ENCODE measurements around the gene DKK3.

The DKK3 gene

GRCh38 chr11:11980841-11981308 lies 27.6 kb downstream of the DKK3 start:
- no peak for DNase-seq

- DNase-seq = no peak
Measured at GRCh38 chr11:11980200-11980599, 28.2 kb downstream of the DKK3 start.

- DNase-seq = no peak
Measured at GRCh38 chr11:11979488-11980117, 28.8 kb downstream of the DKK3 start.

GRCh38 chr11:11978792-11979487 lies 29.5 kb downstream of the DKK3 start:
- no peak for DNase-seq

GRCh38 chr11:11978098-11978637 lies 30.3 kb downstream of the DKK3 start:
- no peak for DNase-seq

GRCh38 chr11:11977206-11977938 lies 31.1 kb downstream of the DKK3 start:
- DNase-seq = no peak

- DNase-seq = no peak
Measured at GRCh38 chr11:11976481-11977127, 31.8 kb downstream of the DKK3 start.

GRCh38 chr11:11975201-11976092 lies 33.0 kb downstream of the DKK3 start:
- no peak for DNase-seq

GRCh38 chr11:11973866-11974265 lies 34.6 kb downstream of the DKK3 start:
- no peak for DNase-seq

GRCh38 chr11:11973361-11973800 lies 35.0 kb downstream of the DKK3 start:
- no peak for DNase-seq

GRCh38 chr11:11972730-11973341 lies 35.6 kb downstream of the DKK3 start:
- DNase-seq = no peak

GRCh38 chr11:11971906-11972547 lies 36.4 kb downstream of the DKK3 start:
- DNase-seq = no peak

- DNase-seq = no peak
Measured at GRCh38 chr11:11970556-11970955, 37.9 kb downstream of the DKK3 start.

GRCh38 chr11:11969380-11970215 lies 38.8 kb downstream of the DKK3 start:
- DNase-seq = no peak

GRCh38 chr11:11968511-11969280 lies 39.7 kb downstream of the DKK3 start:
- DNase-seq = no peak

GRCh38 chr11:11967669-11968510 lies 40.5 kb downstream of the DKK3 start:
- no peak for DNase-seq

GRCh38 chr11:11966826-11967668 lies 41.4 kb downstream of the DKK3 start:
- DNase-seq = peak; percentile 79

All from activated CD4-positive, alpha-beta T cell treated with anti-CD3 and anti-CD28 coated beads, Interleukin-10, Interleukin-2, amounts not matched to agents 100 ng/mL and 50 ng/mL, durations not matched to agents 16 hours and 8 hours (primary cell).